ENCODE measurements around the gene CBY3. TPM values are rescaled to one million over a fixed set of nuclear protein-coding genes. Genes with fewer than 3 reads are reported as not detected.
A peak's percentile ranks its signal among the peaks of the same experiment; 100 is the strongest.
"Not testable (repeated sequence)": the region's sequence is repeated elsewhere in the genome, so short reads cannot be mapped to it uniquely, and the experiment has no call there.

The CBY3 gene
- polyA plus RNA-seq, 3 donors, result not detected

DNA sequence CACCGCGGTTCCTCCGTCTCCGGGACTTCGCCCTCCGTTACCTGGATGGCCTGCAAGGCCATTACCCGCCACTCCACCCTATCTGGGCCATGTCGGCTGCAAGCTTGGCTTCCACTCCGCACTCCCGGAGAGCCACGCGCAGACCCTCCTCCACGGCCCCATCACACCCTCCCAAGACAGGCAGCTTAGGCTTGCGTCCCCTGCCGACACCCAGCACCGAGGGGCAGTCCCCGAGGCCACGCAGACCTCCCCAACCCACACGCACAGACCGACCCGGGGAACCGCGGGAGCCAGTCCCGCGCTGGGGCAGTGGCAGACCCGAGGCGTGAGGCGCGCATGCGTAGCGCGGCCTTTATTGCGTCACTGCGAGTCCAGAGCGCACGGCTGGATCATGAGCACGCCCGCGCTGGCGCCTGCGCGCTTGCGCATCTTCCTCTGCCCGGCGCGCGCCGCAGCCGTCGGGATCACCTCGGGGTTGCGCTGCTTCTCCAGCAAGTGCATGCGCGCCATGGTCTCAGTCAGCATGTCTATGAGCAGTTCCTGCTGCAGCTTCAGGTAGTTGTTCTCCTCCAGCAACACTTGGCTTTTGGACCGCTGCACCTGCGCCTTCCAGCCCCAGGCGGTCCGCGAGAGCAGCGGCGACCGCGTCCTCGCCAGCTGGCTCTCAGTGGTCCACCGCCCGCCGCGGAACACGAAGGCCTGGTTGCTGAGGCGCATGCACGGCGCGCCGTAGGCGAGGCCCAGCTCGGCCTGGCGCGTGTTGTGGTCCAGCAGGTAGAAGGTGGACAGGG, 2.4 kb downstream of the CBY3 start:
- intact Hi-C loops (cut with micrococcal nuclease), result loop anchor here in 1 of 2 donors (2.0 kb wide), 1 partner anchor 20 kb away; the partner anchor contains the start of gene CANX
- peak overlapping the region; percentile 88 for H3K9ac ChIP-seq (ENCODE audit: insufficient read depth, low read length, poor library complexity, severe bottlenecking)
- DNase-seq, result peak; percentile 95 to 98 (median 97)
- H3K4me1 ChIP-seq (ENCODE audit: control insufficient read depth in 1 of 2, insufficient read depth in 2 of 2, low read length in 2 of 2), result peaks cover 30 to 32% of the 10 kb centered on the region in 2 donors
- H2AFZ ChIP-seq (ENCODE audit: insufficient read depth, low read depth, low read length, poor library complexity, severe bottlenecking), result peak overlapping the region; percentile 100
- no peaks in the 10 kb centered on the region for H3K36me3 ChIP-seq (replicated peaks in 1 of 2; ENCODE audit: control insufficient read depth in 1 of 2, insufficient read depth in 2 of 2, low read length in 2 of 2)
- H3K79me2 ChIP-seq (ENCODE audit: insufficient read depth, low read length), result peaks cover 17% of the 10 kb centered on the region
- peak overlapping the region; percentile 100 for H3K4me2 ChIP-seq (replicated peaks; ENCODE audit: extremely low read depth, low read length, poor library complexity, severe bottlenecking)
- H4K20me1 ChIP-seq (ENCODE audit: insufficient read depth, low read length), result no peaks in the 10 kb centered on the region
- peaks cover 3 to 4% of the 10 kb centered on the region in 2 donors for H3K36me3 Mint-ChIP-seq
- TF ChIP-seq, protein P1, sequence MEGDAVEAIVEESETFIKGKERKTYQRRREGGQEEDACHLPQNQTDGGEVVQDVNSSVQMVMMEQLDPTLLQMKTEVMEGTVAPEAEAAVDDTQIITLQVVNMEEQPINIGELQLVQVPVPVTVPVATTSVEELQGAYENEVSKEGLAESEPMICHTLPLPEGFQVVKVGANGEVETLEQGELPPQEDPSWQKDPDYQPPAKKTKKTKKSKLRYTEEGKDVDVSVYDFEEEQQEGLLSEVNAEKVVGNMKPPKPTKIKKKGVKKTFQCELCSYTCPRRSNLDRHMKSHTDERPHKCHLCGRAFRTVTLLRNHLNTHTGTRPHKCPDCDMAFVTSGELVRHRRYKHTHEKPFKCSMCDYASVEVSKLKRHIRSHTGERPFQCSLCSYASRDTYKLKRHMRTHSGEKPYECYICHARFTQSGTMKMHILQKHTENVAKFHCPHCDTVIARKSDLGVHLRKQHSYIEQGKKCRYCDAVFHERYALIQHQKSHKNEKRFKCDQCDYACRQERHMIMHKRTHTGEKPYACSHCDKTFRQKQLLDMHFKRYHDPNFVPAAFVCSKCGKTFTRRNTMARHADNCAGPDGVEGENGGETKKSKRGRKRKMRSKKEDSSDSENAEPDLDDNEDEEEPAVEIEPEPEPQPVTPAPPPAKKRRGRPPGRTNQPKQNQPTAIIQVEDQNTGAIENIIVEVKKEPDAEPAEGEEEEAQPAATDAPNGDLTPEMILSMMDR (IDR thresholded peaks at IDR 0.05), result no peak
- peak overlapping the region; percentile 94 to 95 for H3K4me3 Mint-ChIP-seq
- H3K4me3 ChIP-seq (replicated peaks in 1 of 3; ENCODE audit: low read depth in 2 of 3, low read length in 3 of 3), result peak overlapping the region; percentile 60 to 96 (median 76)
- peaks cover 1 to 8% (median 3%) of the 10 kb centered on the region in 3 donors for H3K27me3 Mint-ChIP-seq (ENCODE audit: low read depth in 3 of 3)
- H3K27me3 ChIP-seq (ENCODE audit: control insufficient read depth in 2 of 2, insufficient read depth in 2 of 2, low read length in 2 of 2), result no peaks in the 10 kb centered on the region
- WGBS (ENCODE audit: insufficient coverage), result 1% methylated on average over 77 of the region's 78 CpGs
- no peaks in the 10 kb centered on the region for H3K9me3 ChIP-seq (replicated peaks in 1 of 2; ENCODE audit: control insufficient read depth in 1 of 2, insufficient read depth in 1 of 2, low read length in 2 of 2)
- H3K4me1 Mint-ChIP-seq, result peaks cover 34% of the 10 kb centered on the region
- H3K27ac Mint-ChIP-seq, result peak overlapping the region; percentile 85 to 97 (median 93)
- peak overlapping the region; percentile 60 to 93 for H3K27ac ChIP-seq (ENCODE audit: low read depth in 1 of 2, low read length in 2 of 2)
- H3K9me3 Mint-ChIP-seq, result peaks cover 0 to 5% (median 0%) of the 10 kb centered on the region in 7 donors

DNA sequence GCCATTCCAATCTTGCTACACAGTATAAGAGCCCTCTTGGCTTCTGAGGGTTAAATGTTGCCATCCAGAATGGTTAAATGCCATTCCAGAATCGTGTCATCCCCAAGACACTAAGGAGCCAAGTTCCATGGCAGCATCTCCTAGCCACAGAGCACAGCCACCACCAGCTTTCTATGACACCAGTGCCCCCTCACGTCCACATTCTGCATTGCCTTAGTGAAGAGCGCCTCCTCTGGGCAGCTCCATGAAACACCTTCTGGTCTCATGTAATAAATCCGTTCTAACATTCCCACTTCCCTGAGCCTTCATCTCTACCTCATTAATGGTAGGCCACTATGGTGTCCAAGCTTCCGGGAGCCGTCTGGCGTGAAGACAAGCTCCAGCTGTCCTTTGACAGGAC, 12.4 kb downstream of the CBY3 start:
- Histone ChIP-seq H3K27me3 (ENCODE audit: control insufficient read depth in 2 of 2, insufficient read depth in 2 of 2, low read length in 2 of 2) (no peaks in the 10 kb centered on the region), H2AFZ (ENCODE audit: insufficient read depth, low read depth, low read length, poor library complexity, severe bottlenecking) (no peak overlapping the region), H3K79me2 (ENCODE audit: insufficient read depth, low read length) (no peaks in the 10 kb centered on the region), H4K20me1 (ENCODE audit: insufficient read depth, low read length) (no peaks in the 10 kb centered on the region), H3K4me2 (replicated peaks; ENCODE audit: extremely low read depth, low read length, poor library complexity, severe bottlenecking) (no peak overlapping the region), H3K9ac (ENCODE audit: insufficient read depth, low read length, poor library complexity, severe bottlenecking) (no peak overlapping the region), H3K27ac (ENCODE audit: low read depth in 1 of 2, low read length in 2 of 2) (no peak overlapping the region), H3K9me3 (replicated peaks in 1 of 2; ENCODE audit: control insufficient read depth in 1 of 2, insufficient read depth in 1 of 2, low read length in 2 of 2) (no peaks in the 10 kb centered on the region), H3K4me3 (replicated peaks in 1 of 3; ENCODE audit: low read depth in 2 of 3, low read length in 3 of 3) (no peak overlapping the region), H3K36me3 (replicated peaks in 1 of 2; ENCODE audit: control insufficient read depth in 1 of 2, insufficient read depth in 2 of 2, low read length in 2 of 2) (peaks cover 8 to 14% of the 10 kb centered on the region in 2 donors), H3K4me1 (ENCODE audit: control insufficient read depth in 1 of 2, insufficient read depth in 2 of 2, low read length in 2 of 2) (no peaks in the 10 kb centered on the region)
- peaks cover 18 to 21% of the 10 kb centered on the region in 2 donors for H3K36me3 Mint-ChIP-seq
- H3K4me3 Mint-ChIP-seq, result no peak overlapping the region
- peaks cover 7% of the 10 kb centered on the region for H3K4me1 Mint-ChIP-seq
- peaks cover 0 to 7% (median 0%) of the 10 kb centered on the region in 3 donors for H3K27me3 Mint-ChIP-seq (ENCODE audit: low read depth in 3 of 3)
- DNase-seq, result peak; percentile 41 to 62 (median 61)
- 72% methylated on average over 7 of the region's 7 CpGs for WGBS (ENCODE audit: insufficient coverage)
- intact Hi-C loops (cut with micrococcal nuclease), result no loop called here
- H3K9me3 Mint-ChIP-seq, result peaks cover 0 to 5% (median 0%) of the 10 kb centered on the region in 7 donors
- peak overlapping the region in 2 of 7 donors; percentile 10 to 63 for H3K27ac Mint-ChIP-seq
- TF ChIP-seq, protein P1 (IDR thresholded peaks at IDR 0.05), result peak; percentile 83

DNA sequence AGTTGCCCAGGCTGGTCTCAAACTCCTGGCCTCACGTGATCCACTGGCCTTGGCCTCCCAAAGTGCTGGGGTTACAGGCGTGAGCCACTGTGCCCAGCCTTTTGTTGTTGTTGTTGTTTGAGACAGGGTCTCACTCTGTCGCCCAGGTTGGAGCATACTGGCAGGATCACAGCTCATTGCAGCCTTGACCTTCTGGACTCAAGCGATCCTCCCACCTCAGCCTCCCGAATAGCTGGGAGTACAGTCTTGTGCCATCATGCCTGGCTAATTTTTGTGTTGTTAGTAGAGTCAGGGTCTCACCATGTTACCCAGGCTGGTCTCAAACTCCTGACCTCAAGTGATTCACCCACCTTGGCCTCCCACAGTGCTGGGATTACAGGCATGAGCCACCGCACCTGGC, 19.2 kb downstream of the CBY3 start:
- not testable (repeated sequence) for H3K4me3 Mint-ChIP-seq, H3K27ac Mint-ChIP-seq

More for the DNA sequence above, 19.2 kb downstream of the CBY3 start:
- H3K4me2 ChIP-seq (replicated peaks; ENCODE audit: extremely low read depth, low read length, poor library complexity, severe bottlenecking); H3K27ac ChIP-seq (ENCODE audit: low read depth in 1 of 2, low read length in 2 of 2); H3K27me3 ChIP-seq (ENCODE audit: control insufficient read depth in 2 of 2, insufficient read depth in 2 of 2, low read length in 2 of 2); H3K4me1 Mint-ChIP-seq; H3K27me3 Mint-ChIP-seq (ENCODE audit: low read depth in 3 of 3); intact Hi-C loops (cut with micrococcal nuclease); H3K4me1 ChIP-seq (ENCODE audit: control insufficient read depth in 1 of 2, insufficient read depth in 2 of 2, low read length in 2 of 2); H3K4me3 ChIP-seq (replicated peaks in 1 of 3; ENCODE audit: low read depth in 2 of 3, low read length in 3 of 3); H3K9me3 ChIP-seq (replicated peaks in 1 of 2; ENCODE audit: control insufficient read depth in 1 of 2, insufficient read depth in 1 of 2, low read length in 2 of 2); H3K9ac ChIP-seq (ENCODE audit: insufficient read depth, low read length, poor library complexity, severe bottlenecking); DNase-seq; H2AFZ ChIP-seq (ENCODE audit: insufficient read depth, low read depth, low read length, poor library complexity, severe bottlenecking); H4K20me1 ChIP-seq (ENCODE audit: insufficient read depth, low read length); H3K9me3 Mint-ChIP-seq; H3K79me2 ChIP-seq (ENCODE audit: insufficient read depth, low read length): not testable (repeated sequence)
- WGBS (ENCODE audit: insufficient coverage), result 100% methylated on average over 2 of the region's 6 CpGs
- H3K36me3 ChIP-seq (replicated peaks in 1 of 2; ENCODE audit: control insufficient read depth in 1 of 2, insufficient read depth in 2 of 2, low read length in 2 of 2), result peaks cover 8 to 16% of the 10 kb centered on the region in 2 donors
- peaks cover 15 to 25% of the 10 kb centered on the region in 2 donors for H3K36me3 Mint-ChIP-seq
